HEK293 (cell line): ENCODE results near the gene CACNA2D1.

Source experiments
- CTCF ChIA-PET: fragments of 350-600 bp; formaldehyde crosslinking; extraction: SDS; loops from one replicate; lab custom pipeline; 2021; ENCODE audit warnings: antibody characterized with exemption; lab: Yijun Ruan, JAX
- POLR2A ChIA-PET: fragments of 300-600 bp; formaldehyde crosslinking; extraction: SDS; loops from one replicate; lab custom pipeline; 2020; ENCODE audit warnings: antibody characterized with exemption, inconsistent platforms; lab: Yijun Ruan, JAX
- H3K27ac ChIP-seq: fragments of 200-500 bp; sonication (Bioruptor generic); 2 replicates; pipeline ENCODE4 v1.5.1; 2014; ENCODE audit warnings: low read depth, low read length, control low read depth, inconsistent platforms; ENCODE audit errors: extremely low read depth
- H3K36me3 ChIP-seq, 2 experiments: fragments of 200-500 bp in 1 of 2; sonication (Bioruptor generic) in 1 of 2; 1 replicate in 1 of 2; 2 replicates in 1 of 2; pipeline ENCODE4 v1.5.1; 2014 to 2017; ENCODE audit warnings: inconsistent platforms in 2 of 2, low read length in 2 of 2; ENCODE audit not compliant: control insufficient read depth in 2 of 2, insufficient read depth in 1 of 2
- H3K4me1 ChIP-seq: fragments of 200-500 bp; sonication (Bioruptor generic); 2 replicates; pipeline ENCODE4 v1.5.1; 2014; ENCODE audit warnings: mild to moderate bottlenecking, low read length, inconsistent platforms; ENCODE audit not compliant: control insufficient read depth, insufficient read depth
- H3K4me3 ChIP-seq: 2 replicates; pipeline ENCODE4 v1.5.1; 2011; ENCODE audit warnings: low read depth, mild to moderate bottlenecking, control low read depth, low read length, moderate library complexity
- H3K9me3 ChIP-seq: fragments of 200-500 bp; sonication (Bioruptor generic); 2 replicates; pipeline ENCODE4 v1.5.1; 2014; ENCODE audit warnings: low read depth, low read length, inconsistent platforms; ENCODE audit not compliant: control insufficient read depth, insufficient read depth
- HOXD13 ChIP-seq: sonication (generic); formaldehyde crosslinking; IDR thresholded peaks from 2 replicates; pipeline ENCODE4 v1.8.0; 2022; ENCODE audit warnings: missing genetic modification reagents, borderline replicate concordance
- MZF1 ChIP-seq: fragments of 450-650 bp; formaldehyde crosslinking; IDR thresholded peaks from 2 replicates; pipeline ENCODE4 v1.5.1; 2017; ENCODE audit warnings: missing biosample characterization, missing genetic modification characterization, borderline replicate concordance
- PRDM6 ChIP-seq: fragments of 450-650 bp; formaldehyde crosslinking; IDR thresholded peaks from 2 replicates; pipeline ENCODE4 v1.5.1; 2017; ENCODE audit warnings: missing biosample characterization, missing genetic modification characterization
- SP3 ChIP-seq: fragments of 450-650 bp; formaldehyde crosslinking; IDR thresholded peaks from 2 replicates; pipeline ENCODE4 v1.5.1; 2016; ENCODE audit warnings: missing biosample characterization, missing genetic modification characterization
- ZBTB11 ChIP-seq: fragments of 450-650 bp; formaldehyde crosslinking; conservative IDR thresholded peaks from 2 replicates; pipeline ENCODE4 v1.5.1; 2016; ENCODE audit warnings: low read depth, missing biosample characterization, missing genetic modification characterization
- ZBTB20 ChIP-seq: fragments of 450-650 bp; formaldehyde crosslinking; IDR thresholded peaks from 2 replicates; pipeline ENCODE4 v1.5.1; 2016; ENCODE audit warnings: missing biosample characterization, missing genetic modification characterization
- ZBTB21 ChIP-seq: fragments of 450-650 bp; formaldehyde crosslinking; IDR thresholded peaks from 2 replicates; pipeline ENCODE4 v1.5.1; 2017; ENCODE audit warnings: missing biosample characterization, missing genetic modification characterization
- ZBTB8A ChIP-seq: fragments of 450-650 bp; formaldehyde crosslinking; IDR thresholded peaks from 2 replicates; pipeline ENCODE4 v1.5.1; 2016; ENCODE audit warnings: missing biosample characterization, missing genetic modification characterization
- ZFP41 ChIP-seq: fragments of 450-650 bp; formaldehyde crosslinking; IDR thresholded peaks from 2 replicates; pipeline ENCODE4 v1.5.1; 2016; ENCODE audit warnings: missing biosample characterization, missing genetic modification characterization, borderline replicate concordance
- ZNF169 ChIP-seq: fragments of 450-650 bp; formaldehyde crosslinking; IDR thresholded peaks from 2 replicates; pipeline ENCODE4 v1.5.1; 2016; ENCODE audit warnings: missing biosample characterization, missing genetic modification characterization
- ZNF24 ChIP-seq: fragments of 450-650 bp; formaldehyde crosslinking; IDR thresholded peaks from 2 replicates; pipeline ENCODE4 v1.5.1; 2016; ENCODE audit warnings: missing biosample characterization, missing genetic modification characterization
- ZNF416 ChIP-seq: fragments of 450-650 bp; formaldehyde crosslinking; IDR thresholded peaks from 2 replicates; pipeline ENCODE4 v1.5.1; 2016; ENCODE audit warnings: missing biosample characterization, missing genetic modification characterization
- ZNF433 ChIP-seq: fragments of 450-650 bp; formaldehyde crosslinking; IDR thresholded peaks from 2 replicates; pipeline ENCODE4 v1.5.1; 2016; ENCODE audit warnings: missing biosample characterization, missing genetic modification characterization, low read depth
- ZNF776 ChIP-seq: fragments of 450-650 bp; formaldehyde crosslinking; IDR thresholded peaks from 2 replicates; pipeline ENCODE4 v1.5.0; 2017; ENCODE audit warnings: missing biosample characterization, missing genetic modification characterization, borderline replicate concordance
- TF ChIP-seq, protein P1 (sequence below): fragments of 450-650 bp; IDR thresholded peaks from 2 replicates; pipeline ENCODE4 v1.5.1; 2018; ENCODE audit warnings: missing biosample characterization, missing genetic modification characterization
- TF ChIP-seq, protein P2 (sequence below): fragments of 450-650 bp; formaldehyde crosslinking; IDR thresholded peaks from 2 replicates; pipeline ENCODE4 v1.5.1; 2017; ENCODE audit warnings: missing biosample characterization, missing genetic modification characterization

CACNA2D1 gene

DNA sequence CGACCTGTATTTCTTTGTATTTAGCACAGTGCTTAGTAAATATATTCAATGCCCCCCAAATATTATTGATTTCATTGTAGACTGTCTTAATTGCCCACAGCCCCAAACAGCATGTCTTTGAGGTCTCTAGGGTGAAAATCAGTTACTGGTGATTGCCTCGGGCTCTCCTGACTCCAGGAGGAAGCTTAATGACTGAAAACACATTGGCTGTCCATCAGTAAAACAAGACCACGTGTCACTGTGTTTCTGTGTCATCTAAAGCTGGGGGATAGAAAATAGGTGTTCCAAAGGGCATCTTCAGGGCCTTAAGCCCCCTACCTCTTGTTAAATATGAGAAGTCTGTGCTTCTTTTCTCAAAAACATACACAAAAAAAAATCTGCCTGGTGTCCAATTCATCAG lies 67.9 kb downstream of the CACNA2D1 start:
- Histone ChIP-seq H3K4me3 (no peak overlapping the region), H3K4me1 (peaks cover 18% of the 10 kb centered on the region), H3K36me3 (no peaks in the 10 kb centered on the region), H3K9me3 (no peaks in the 10 kb centered on the region), H3K27ac (no peak overlapping the region)
- no peak for TF ChIP-seq ZNF169 (tag by site-specific recombination)
- CTCF ChIA-PET, result no interaction called here
- POLR2A ChIA-PET, result no interaction called here

- TF ChIP-seq ZBTB20, result peak; percentile 43
- TF ChIP-seq SP3 (tag by site-specific recombination), result no peak
- TF ChIP-seq, protein P1, sequence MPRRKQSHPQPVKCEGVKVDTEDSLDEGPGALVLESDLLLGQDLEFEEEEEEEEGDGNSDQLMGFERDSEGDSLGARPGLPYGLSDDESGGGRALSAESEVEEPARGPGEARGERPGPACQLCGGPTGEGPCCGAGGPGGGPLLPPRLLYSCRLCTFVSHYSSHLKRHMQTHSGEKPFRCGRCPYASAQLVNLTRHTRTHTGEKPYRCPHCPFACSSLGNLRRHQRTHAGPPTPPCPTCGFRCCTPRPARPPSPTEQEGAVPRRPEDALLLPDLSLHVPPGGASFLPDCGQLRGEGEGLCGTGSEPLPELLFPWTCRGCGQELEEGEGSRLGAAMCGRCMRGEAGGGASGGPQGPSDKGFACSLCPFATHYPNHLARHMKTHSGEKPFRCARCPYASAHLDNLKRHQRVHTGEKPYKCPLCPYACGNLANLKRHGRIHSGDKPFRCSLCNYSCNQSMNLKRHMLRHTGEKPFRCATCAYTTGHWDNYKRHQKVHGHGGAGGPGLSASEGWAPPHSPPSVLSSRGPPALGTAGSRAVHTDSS (tag by site-specific recombination), result no peak
- no peak for TF ChIP-seq ZBTB11 (tag by site-specific recombination)
- no peak for TF ChIP-seq ZNF416 (tag by site-specific recombination)
- TF ChIP-seq MZF1 (tag by site-specific recombination), result peak; percentile 72; the same call in 1 of the 2 replicates
- TF ChIP-seq ZBTB21 (tag by site-specific recombination), result no peak
- TF ChIP-seq, protein P2, sequence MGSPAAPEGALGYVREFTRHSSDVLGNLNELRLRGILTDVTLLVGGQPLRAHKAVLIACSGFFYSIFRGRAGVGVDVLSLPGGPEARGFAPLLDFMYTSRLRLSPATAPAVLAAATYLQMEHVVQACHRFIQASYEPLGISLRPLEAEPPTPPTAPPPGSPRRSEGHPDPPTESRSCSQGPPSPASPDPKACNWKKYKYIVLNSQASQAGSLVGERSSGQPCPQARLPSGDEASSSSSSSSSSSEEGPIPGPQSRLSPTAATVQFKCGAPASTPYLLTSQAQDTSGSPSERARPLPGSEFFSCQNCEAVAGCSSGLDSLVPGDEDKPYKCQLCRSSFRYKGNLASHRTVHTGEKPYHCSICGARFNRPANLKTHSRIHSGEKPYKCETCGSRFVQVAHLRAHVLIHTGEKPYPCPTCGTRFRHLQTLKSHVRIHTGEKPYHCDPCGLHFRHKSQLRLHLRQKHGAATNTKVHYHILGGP (tag by site-specific recombination), result no peak
- TF ChIP-seq HOXD13 (CRISPR knock-in tag), result no peak
- TF ChIP-seq ZFP41 (tag by site-specific recombination), result no peak
- no peak for TF ChIP-seq PRDM6
- TF ChIP-seq ZBTB8A (tag by site-specific recombination), result no peak
- no peak for TF ChIP-seq ZNF24
- no peak for TF ChIP-seq ZNF433
- TF ChIP-seq ZNF776, result no peak
- no peak overlapping the region for H3K4me3 ChIP-seq
- ChIA-PET CTCF (no interaction called here), POLR2A (no interaction called here)
- H3K9me3 ChIP-seq, result no peaks in the 10 kb centered on the region
- no peak overlapping the region for H3K27ac ChIP-seq
- H3K36me3 ChIP-seq, result no peaks in the 10 kb centered on the region
- H3K4me1 ChIP-seq, result peaks cover 18% of the 10 kb centered on the region
These were observed 68.4 kb downstream of the CACNA2D1 start for GRCh38 chr7:82375129-82375528.
